ENCODE results near the gene FTO. TPM values are rescaled to one million over a fixed set of nuclear protein-coding genes. Genes with fewer than 3 reads are reported as not detected.

FTO gene
- total and polyA plus RNA-seq, 2 of the 13 experiments (the other 11 are each of a cell fraction or from before 2014, with no cell fraction given), result 41.6 to 55.8 TPM

DNA sequence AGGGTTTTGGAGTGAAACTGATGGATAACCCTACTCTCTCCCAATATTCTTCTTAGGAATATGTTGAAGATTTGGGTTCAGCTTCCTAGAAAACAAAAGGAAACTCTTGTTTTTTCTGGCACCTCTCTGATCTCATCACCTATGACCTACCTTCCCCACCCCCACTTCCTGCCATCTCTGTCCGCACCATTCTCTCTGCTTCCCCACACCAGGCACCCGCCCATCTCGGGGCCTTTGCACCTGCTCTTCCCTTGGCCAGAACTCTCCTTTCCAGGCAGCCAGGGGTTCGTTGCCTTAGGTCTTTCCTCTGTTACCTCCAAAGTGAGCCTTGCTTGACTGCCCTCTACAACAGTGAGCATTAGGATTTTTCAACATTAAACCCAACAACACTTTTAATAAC lies 423.0 kb downstream of the FTO start (continued):
- TF ChIP-seq, protein P1, sequence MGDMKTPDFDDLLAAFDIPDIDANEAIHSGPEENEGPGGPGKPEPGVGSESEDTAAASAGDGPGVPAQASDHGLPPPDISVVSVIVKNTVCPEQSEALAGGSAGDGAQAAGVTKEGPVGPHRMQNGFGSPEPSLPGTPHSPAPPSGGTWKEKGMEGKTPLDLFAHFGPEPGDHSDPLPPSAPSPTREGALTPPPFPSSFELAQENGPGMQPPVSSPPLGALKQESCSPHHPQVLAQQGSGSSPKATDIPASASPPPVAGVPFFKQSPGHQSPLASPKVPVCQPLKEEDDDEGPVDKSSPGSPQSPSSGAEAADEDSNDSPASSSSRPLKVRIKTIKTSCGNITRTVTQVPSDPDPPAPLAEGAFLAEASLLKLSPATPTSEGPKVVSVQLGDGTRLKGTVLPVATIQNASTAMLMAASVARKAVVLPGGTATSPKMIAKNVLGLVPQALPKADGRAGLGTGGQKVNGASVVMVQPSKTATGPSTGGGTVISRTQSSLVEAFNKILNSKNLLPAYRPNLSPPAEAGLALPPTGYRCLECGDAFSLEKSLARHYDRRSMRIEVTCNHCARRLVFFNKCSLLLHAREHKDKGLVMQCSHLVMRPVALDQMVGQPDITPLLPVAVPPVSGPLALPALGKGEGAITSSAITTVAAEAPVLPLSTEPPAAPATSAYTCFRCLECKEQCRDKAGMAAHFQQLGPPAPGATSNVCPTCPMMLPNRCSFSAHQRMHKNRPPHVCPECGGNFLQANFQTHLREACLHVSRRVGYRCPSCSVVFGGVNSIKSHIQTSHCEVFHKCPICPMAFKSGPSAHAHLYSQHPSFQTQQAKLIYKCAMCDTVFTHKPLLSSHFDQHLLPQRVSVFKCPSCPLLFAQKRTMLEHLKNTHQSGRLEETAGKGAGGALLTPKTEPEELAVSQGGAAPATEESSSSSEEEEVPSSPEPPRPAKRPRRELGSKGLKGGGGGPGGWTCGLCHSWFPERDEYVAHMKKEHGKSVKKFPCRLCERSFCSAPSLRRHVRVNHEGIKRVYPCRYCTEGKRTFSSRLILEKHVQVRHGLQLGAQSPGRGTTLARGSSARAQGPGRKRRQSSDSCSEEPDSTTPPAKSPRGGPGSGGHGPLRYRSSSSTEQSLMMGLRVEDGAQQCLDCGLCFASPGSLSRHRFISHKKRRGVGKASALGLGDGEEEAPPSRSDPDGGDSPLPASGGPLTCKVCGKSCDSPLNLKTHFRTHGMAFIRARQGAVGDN (CRISPR knock-in tag; IDR thresholded peaks at IDR 0.05), result peak; percentile 37
- TF ChIP-seq TARDBP (CRISPR knock-in tag; IDR thresholded peaks at IDR 0.05) (no peak), SRF (IDR thresholded peaks at IDR 0.05; ENCODE audit: low read depth, low read length) (no peak), PPARG (CRISPR knock-in tag; conservative IDR thresholded peaks at IDR 0.05) (peak; percentile 56; the same call in 1 of the 2 replicates), ZNF724P (CRISPR knock-in tag; IDR thresholded peaks at IDR 0.05; ENCODE audit: borderline replicate concordance) (no peak), ETV5 (CRISPR knock-in tag; IDR thresholded peaks at IDR 0.05; ENCODE audit: borderline replicate concordance) (0 out of 2 replicates have a peak, but pooled peaks have one; percentile 15)
- TF ChIP-seq, protein P2, sequence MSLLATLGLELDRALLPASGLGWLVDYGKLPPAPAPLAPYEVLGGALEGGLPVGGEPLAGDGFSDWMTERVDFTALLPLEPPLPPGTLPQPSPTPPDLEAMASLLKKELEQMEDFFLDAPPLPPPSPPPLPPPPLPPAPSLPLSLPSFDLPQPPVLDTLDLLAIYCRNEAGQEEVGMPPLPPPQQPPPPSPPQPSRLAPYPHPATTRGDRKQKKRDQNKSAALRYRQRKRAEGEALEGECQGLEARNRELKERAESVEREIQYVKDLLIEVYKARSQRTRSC (CRISPR knock-in tag; IDR thresholded peaks at IDR 0.05; ENCODE audit: low read depth), result no peak
- TF ChIP-seq, protein P3, sequence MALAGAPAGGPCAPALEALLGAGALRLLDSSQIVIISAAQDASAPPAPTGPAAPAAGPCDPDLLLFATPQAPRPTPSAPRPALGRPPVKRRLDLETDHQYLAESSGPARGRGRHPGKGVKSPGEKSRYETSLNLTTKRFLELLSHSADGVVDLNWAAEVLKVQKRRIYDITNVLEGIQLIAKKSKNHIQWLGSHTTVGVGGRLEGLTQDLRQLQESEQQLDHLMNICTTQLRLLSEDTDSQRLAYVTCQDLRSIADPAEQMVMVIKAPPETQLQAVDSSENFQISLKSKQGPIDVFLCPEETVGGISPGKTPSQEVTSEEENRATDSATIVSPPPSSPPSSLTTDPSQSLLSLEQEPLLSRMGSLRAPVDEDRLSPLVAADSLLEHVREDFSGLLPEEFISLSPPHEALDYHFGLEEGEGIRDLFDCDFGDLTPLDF (CRISPR knock-in tag; IDR thresholded peaks at IDR 0.05), result no peak
- TF ChIP-seq, protein P4, sequence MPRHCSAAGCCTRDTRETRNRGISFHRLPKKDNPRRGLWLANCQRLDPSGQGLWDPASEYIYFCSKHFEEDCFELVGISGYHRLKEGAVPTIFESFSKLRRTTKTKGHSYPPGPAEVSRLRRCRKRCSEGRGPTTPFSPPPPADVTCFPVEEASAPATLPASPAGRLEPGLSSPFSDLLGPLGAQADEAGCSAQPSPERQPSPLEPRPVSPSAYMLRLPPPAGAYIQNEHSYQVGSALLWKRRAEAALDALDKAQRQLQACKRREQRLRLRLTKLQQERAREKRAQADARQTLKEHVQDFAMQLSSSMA (CRISPR knock-in tag; IDR thresholded peaks at IDR 0.05), result no peak
